NCI-H345 (cell line): ENCODE measurements around the gene TMEM221.

Experiments
- DNase-seq: peaks from one replicate; lab custom pipeline; 2025; lab: John Stamatoyannopoulos, UW

The TMEM221 gene

GRCh38 chr19:17405250-17406045, 43.0 kb downstream of the TMEM221 start, which contains the start of gene BST2:
TSS of gene BST2 (minus strand) at chr19:17405630. CDS start at chr19:17405575, 55 bp downstream.
- no peak for DNase-seq

GRCh38 chr19:17404621-17405249, 43.7 kb downstream of the TMEM221 start:
- DNase-seq: no peak

DNA sequence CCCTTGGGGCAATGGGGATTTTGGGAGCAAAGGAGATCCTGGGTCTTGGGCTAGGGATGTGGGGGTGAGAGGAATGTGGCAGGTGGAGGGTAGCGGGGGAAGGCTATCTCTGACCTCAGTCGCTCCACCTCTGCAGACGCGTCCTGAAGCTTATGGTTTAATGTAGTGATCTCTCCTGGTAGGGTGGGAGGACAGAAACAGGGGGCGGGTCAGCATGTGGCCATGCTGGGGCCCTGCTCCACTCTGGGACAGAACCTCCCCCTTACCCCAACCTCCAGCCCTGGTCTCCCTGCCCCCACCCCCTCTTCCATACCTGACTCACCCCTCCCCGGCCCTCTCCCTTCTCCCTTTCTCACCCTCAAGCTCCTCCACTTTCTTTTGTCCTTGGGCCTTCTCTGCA, 44.5 kb downstream of the TMEM221 start:
- no peak for DNase-seq

- DNase-seq: no peak
Observed at GRCh38 chr19:17402982-17403855, 45.2 kb downstream of the TMEM221 start.

- DNase-seq: no peak
Observed at GRCh38 chr19:17401628-17402027, 46.8 kb downstream of the TMEM221 start.

DNA sequence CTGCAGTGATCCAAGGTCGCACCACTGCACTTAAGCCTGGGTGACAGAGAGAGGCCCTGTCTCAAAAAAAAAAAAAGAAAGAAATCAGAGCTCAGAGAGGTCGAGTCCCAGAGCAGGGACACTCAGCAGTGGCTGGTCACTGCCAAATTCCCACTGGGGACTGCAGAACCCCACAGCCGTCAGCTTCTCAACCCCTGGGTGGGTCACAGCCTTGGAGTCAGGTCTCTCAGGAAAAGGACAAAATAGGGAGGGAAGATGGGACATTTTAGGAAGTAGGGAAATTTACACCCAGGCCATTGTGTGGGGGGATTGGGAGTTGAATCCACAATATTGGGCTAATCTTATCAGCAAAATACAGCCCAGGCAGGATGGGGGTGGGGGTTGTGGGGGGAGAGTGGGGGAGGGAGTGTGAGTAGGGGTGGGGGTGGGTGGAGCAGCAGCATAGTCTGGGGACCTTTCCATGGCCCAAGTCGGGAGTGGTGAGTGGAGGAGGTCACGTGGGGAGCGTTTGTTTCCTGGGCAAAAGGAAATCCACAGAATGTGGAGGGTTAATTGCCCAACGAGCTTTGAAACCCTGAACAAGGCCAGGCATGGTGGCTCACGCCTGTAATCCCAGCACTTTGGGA, 49.5 kb downstream of the TMEM221 start:
- DNase-seq: no peak

DNA sequence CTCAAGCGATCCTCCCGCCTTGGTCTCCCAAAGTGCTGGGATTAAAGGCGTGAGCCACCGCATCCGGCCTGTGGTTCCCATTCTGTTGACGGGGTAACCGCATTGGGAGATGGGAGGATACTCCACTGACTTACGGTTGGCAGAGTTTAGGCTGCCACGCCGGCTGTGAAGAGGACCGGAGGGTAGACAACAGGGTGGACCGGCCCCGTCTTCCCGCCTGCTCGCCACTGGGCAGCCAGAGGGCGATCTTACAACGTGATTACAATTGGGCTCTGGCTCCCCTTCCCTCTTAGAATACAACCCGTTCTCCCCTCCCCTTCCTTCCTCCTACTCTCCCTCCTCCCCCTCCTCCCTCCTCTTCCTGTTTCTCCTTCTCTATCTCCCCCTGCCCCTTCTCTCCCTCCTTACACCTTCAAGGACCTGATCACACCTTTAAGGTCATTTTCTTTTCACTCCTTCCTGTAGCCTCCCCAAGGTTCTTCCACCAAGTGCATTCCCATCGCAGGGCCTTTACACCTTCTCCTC, 53.5 kb downstream of the TMEM221 start:
- no peak for DNase-seq

GRCh38 chr19:17393914-17394313, 54.6 kb downstream of the TMEM221 start, which contains the start of gene CCDC194:
TSS of gene CCDC194 (minus strand) at chr19:17394196. CDS start at chr19:17394158, 38 bp downstream.
- DNase-seq: no peak

- no peak for DNase-seq
Observed at GRCh38 chr19:17393002-17393401, 55.5 kb downstream of the TMEM221 start.

DNA sequence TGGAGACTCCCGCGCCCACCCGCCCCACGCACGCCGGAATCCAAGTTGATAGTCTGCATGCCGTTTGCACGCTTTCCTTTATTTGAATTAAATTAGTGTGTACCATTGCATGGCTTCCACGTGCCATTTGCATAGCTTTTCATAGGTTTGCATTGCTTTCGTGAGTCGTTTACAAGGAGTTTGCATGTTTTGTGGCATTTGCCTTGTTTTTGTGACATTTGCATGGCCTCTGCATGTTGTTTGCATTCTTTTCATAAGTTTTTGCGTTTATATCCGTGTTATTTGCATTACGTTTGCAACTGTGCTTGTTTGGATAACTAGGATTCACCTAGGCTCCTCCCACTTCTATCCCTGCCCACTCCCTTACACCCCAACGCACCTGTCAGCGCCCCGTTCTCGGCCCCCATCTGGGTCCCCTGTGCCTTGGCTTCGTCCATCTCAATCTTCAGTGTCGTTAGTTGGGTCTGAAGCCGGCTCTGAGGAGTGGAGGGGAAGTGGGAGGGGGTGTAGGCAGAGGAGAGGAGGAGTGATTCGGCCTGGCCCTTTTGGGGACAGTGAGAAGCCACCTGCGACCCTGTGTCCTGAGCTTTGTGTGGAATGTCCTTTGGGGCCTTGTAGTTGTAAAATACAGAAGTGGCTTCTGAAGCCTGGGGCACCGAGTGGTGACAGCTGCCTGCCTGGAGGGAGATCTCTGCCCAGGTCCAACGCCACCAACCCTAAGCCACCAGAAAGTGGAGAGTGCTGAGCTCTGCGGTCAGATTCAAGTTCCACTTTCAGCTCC, 56.9 kb downstream of the TMEM221 start:
- no peak for DNase-seq

DNA sequence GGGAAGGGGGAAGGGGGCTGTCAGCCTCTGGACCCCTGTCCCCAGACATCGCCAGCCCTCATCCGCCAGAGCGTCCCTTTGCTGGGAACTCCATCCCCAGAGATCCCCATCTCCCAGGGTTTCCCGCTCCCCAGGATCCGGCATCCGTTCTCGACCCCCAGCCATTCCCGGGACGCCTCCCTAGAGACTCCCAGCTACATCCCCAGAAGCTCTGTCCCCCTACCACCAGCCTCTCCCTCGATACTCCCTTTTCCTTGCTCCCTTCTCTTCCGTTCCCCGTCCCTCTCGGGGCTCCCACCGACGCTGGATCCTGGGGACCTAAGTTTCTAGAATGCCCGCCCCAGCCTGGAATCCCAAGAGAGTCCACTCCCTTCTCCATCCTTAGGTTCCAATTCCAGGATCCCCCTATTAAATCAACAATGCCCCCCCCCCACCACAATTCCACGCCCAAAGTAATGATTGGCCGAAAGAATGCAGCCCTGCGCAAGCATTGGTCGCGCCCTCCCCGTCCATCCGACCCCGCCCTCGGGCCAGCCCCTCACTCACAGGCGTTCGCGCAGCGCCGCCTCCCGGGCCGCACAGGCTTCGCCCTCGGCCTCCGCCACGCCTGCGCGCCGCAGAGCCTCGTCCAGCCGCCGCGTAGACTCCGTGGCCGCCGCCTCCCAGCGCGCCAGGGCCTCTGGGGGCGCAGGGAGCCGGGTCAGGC, 57.6 kb downstream of the TMEM221 start:
- peak; percentile 90 for DNase-seq

DNA sequence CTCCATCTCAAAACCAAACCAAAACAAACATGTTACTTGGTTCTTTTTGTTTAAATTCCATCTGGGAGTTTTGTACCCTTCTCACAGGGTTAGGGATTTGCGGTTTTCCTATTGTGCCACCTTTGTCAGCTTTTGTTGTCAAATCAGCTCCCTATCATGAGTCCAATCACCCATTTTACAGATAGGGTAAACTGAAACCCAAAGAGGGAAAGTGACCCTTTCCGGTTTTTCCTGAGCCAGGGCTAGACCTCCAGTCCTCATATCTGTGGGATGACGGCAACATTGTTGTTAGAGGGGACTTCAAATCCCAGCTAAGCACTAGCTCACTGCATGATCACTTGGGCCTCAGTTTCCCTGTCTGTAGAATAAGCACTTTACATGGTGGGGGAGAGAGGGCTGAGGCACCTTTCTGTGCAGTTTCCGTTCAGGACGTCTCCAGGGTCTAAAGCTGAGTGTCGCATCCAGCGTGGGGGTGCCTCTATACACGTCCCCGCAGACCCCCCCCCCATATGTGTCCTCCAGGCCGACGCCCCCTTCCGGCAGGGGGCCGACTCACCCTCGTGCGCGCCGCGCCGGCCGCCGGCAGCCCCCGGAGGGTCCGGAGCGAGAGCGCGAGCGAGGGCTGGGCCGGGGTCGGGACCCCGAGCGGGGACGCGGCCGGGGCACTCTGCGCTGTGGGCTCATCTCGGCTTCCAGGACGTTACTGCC, 58.4 kb downstream of the TMEM221 start:
- DNase-seq: no peak

DNA sequence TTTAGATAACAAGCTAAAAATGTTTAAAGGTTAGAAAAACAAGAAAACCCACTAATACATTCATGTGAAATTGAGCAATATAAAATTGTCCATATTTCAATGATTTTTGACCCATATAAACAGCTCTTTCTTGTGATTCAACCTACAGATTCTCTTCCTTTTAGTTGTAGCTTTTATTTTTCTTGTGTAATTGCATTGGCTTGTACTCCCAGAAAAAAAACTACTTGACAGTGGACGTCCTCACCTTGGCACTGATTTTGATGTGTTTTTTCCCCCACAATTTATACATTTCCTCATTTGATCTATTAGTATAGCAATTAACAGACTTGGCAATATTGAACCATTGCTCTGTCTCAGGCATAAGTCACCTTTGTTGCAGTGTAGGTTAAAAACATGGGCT, 59.2 kb downstream of the TMEM221 start:
- no peak for DNase-seq

GRCh38 chr19:17385878-17386611, 62.4 kb downstream of the TMEM221 start:
- peak; percentile 29 for DNase-seq
